ENCODE measurements around the gene CARNS1.
"Not testable (repeated sequence)": the region's sequence is repeated elsewhere in the genome, so short reads cannot be mapped to it uniquely, and the experiment has no call there.

CARNS1 gene

GRCh38 chr11:67397986-67398660 lies 17.4 kb upstream of the CARNS1 start:
- DNase-seq, result no peak

GRCh38 chr11:67398661-67399563 lies 16.6 kb upstream of the CARNS1 start:
- no peak for DNase-seq

- peak in 1 of 2 experiments; percentile 56 for DNase-seq
Observed at GRCh38 chr11:67400251-67400941, 15.1 kb upstream of the CARNS1 start.

GRCh38 chr11:67400942-67401494 lies 14.5 kb upstream of the CARNS1 start:
- DNase-seq, result no peak

- peak; percentile 92 to 95 for DNase-seq
Observed at GRCh38 chr11:67401495-67402191, 13.8 kb upstream of the CARNS1 start, which contains the start of gene PPP1CA. Gene PPP1CA (minus strand): TSS chr11:67401858. CDS start chr11:67401782, 76 bp downstream.

GRCh38 chr11:67402192-67402839 lies 13.2 kb upstream of the CARNS1 start:
- not testable (repeated sequence) for DNase-seq

GRCh38 chr11:67403085-67403484 lies 12.4 kb upstream of the CARNS1 start:
- DNase-seq, result not testable (repeated sequence)

GRCh38 chr11:67404515-67405195 lies 10.8 kb upstream of the CARNS1 start:
- DNase-seq, result peak; percentile 72 to 77

GRCh38 chr11:67405196-67405567 lies 10.3 kb upstream of the CARNS1 start:
- DNase-seq, result peak in 1 of 2 experiments; percentile 57

GRCh38 chr11:67405688-67406339 lies 9.7 kb upstream of the CARNS1 start:
- DNase-seq, result no peak

GRCh38 chr11:67406420-67406968 lies 9.0 kb upstream of the CARNS1 start:
- no peak for DNase-seq

- peak; percentile 58 to 61 for DNase-seq
Observed at GRCh38 chr11:67406969-67407687, 8.3 kb upstream of the CARNS1 start.

- no peak for DNase-seq
Observed at GRCh38 chr11:67407688-67408163, 7.8 kb upstream of the CARNS1 start.

GRCh38 chr11:67408437-67409200 lies 6.9 kb upstream of the CARNS1 start:
- DNase-seq, result peak in 1 of 2 experiments; percentile 57

- peak; percentile 76 to 81 for DNase-seq
Observed at GRCh38 chr11:67409261-67409666, 6.2 kb upstream of the CARNS1 start.

- no peak for DNase-seq
Observed at GRCh38 chr11:67409781-67410368, 5.6 kb upstream of the CARNS1 start.

- DNase-seq, result no peak
Observed at GRCh38 chr11:67410369-67410831, 5.1 kb upstream of the CARNS1 start.
